ENCODE measurements around the gene SERPINA10.

Gene SERPINA10

DNA sequence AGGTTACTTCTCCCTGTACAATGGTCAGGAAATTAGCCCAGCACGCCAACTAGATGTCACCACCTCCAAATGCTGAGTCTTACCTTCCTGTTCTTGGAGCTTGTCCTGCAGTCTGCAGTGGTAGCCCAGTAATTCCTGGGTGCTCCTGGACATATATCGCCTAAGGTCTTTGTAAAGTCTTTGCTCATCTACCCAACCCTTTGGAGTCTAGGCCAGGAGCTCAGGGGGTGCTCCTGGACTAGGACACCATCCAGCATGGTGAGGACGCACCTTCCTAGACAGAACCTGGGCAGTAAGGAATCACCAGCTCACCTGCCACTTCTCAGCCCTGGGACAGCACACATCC, 569 bp downstream of the SERPINA10 start:
- Histone ChIP-seq H3K4me3 (ENCODE audit: severe bottlenecking) (no peak overlapping the region), H3K9me3 (ENCODE audit: severe bottlenecking) (no peaks in the 10 kb centered on the region), H3K36me3 (ENCODE audit: low read depth) (no peaks in the 10 kb centered on the region), H3K4me1 (ENCODE audit: insufficient read depth, poor library complexity, severe bottlenecking) (no peaks in the 10 kb centered on the region), H3K27me3 (ENCODE audit: insufficient read depth, poor library complexity, severe bottlenecking) (no peaks in the 10 kb centered on the region), H3K27ac (ENCODE audit: poor library complexity, severe bottlenecking) (no peak overlapping the region)
- TF ChIP-seq, protein P1, sequence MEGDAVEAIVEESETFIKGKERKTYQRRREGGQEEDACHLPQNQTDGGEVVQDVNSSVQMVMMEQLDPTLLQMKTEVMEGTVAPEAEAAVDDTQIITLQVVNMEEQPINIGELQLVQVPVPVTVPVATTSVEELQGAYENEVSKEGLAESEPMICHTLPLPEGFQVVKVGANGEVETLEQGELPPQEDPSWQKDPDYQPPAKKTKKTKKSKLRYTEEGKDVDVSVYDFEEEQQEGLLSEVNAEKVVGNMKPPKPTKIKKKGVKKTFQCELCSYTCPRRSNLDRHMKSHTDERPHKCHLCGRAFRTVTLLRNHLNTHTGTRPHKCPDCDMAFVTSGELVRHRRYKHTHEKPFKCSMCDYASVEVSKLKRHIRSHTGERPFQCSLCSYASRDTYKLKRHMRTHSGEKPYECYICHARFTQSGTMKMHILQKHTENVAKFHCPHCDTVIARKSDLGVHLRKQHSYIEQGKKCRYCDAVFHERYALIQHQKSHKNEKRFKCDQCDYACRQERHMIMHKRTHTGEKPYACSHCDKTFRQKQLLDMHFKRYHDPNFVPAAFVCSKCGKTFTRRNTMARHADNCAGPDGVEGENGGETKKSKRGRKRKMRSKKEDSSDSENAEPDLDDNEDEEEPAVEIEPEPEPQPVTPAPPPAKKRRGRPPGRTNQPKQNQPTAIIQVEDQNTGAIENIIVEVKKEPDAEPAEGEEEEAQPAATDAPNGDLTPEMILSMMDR (IDR thresholded peaks at IDR 0.05; ENCODE audit: poor library complexity, severe bottlenecking), result no peak
- ATAC-seq (ENCODE audit: low read depth), result no peak
- DNase-seq (ENCODE audit: low spot score), result no peak

DNA sequence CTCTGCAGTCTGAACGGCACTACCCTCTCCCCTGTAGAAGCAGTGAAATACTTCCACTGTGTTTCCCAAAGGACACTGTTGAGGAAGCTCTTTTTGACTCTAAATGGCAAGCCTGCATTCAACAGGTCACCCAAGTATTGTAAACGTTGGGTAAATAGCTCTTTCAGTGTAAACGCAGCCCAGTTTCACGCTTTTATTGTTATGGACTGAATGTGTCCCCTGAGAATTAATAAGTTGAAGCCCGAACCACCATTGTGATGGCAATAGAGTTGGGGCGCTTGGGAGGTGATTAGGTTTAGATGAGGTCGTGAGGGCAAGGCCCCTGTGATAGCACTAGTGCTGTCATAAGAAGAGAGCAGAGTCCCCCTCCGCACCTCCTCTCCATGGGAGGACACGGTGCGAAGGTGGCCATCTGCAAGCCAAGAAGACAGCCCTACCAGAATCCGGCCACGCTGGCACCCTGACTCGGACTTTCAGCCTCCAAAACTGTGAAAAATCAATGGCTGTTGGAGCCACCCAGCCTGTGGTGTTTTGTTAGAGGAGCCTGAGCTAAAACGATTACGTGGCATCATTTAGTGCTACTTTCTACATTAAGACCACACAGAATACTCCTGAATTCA, 1.1 kb downstream of the SERPINA10 start:
- Histone ChIP-seq H3K4me1 (ENCODE audit: insufficient read depth, poor library complexity, severe bottlenecking) (no peaks in the 10 kb centered on the region), H3K9me3 (ENCODE audit: severe bottlenecking) (no peaks in the 10 kb centered on the region), H3K4me3 (ENCODE audit: severe bottlenecking) (no peak overlapping the region), H3K27ac (ENCODE audit: poor library complexity, severe bottlenecking) (no peak overlapping the region), H3K27me3 (ENCODE audit: insufficient read depth, poor library complexity, severe bottlenecking) (no peaks in the 10 kb centered on the region), H3K36me3 (ENCODE audit: low read depth) (no peaks in the 10 kb centered on the region)
- ATAC-seq (ENCODE audit: low read depth), result no peak
- DNase-seq (ENCODE audit: low spot score), result no peak
- TF ChIP-seq, protein P1 (IDR thresholded peaks at IDR 0.05; ENCODE audit: poor library complexity, severe bottlenecking), result no peak

DNA sequence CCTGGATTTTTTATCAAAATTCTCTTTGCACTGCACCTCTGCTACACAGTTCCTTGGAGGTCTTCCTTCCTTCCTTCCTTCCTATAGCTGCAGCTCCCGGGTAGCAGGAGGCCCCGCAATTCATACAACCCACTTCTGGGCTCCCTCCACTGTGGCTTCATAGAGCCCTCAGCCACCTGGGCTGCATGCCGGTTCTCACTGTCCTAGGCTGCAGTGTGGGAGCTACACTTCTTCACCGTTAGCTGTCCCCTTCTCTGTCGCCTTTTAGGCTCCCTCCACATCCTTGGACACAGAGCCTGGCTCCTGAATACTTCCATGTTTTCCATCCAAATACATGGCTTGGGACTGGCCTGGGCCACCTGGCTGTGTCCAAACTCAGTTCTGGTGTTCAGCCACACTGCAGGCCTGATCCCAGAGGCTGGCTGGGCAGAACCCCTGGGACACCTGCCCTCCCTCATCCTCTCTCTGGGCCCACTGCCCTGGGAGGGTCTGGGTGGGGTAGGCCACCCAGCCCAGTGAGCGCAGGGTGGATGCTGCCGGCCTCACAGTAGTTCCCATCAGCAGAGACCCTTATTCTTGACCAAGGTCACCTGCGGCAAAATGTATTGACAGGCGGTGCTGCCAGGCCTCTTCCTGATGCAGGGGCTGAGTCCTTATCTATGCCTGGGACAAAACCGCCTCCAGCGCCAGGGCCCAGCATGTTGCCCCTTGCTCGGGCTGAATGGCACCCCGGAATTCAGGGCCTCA, 1.7 kb downstream of the SERPINA10 start:
- H3K4me1 ChIP-seq (ENCODE audit: insufficient read depth, poor library complexity, severe bottlenecking), result no peaks in the 10 kb centered on the region
- ATAC-seq (ENCODE audit: low read depth) (no peak), DNase-seq (ENCODE audit: low spot score) (no peak)
- H3K9me3 ChIP-seq (ENCODE audit: severe bottlenecking), result no peaks in the 10 kb centered on the region
- H3K27me3 ChIP-seq (ENCODE audit: insufficient read depth, poor library complexity, severe bottlenecking), result no peaks in the 10 kb centered on the region
- no peak overlapping the region for H3K27ac ChIP-seq (ENCODE audit: poor library complexity, severe bottlenecking)
- no peak overlapping the region for H3K4me3 ChIP-seq (ENCODE audit: severe bottlenecking)
- TF ChIP-seq, protein P1 (IDR thresholded peaks at IDR 0.05; ENCODE audit: poor library complexity, severe bottlenecking), result no peak
- no peaks in the 10 kb centered on the region for H3K36me3 ChIP-seq (ENCODE audit: low read depth)

DNA sequence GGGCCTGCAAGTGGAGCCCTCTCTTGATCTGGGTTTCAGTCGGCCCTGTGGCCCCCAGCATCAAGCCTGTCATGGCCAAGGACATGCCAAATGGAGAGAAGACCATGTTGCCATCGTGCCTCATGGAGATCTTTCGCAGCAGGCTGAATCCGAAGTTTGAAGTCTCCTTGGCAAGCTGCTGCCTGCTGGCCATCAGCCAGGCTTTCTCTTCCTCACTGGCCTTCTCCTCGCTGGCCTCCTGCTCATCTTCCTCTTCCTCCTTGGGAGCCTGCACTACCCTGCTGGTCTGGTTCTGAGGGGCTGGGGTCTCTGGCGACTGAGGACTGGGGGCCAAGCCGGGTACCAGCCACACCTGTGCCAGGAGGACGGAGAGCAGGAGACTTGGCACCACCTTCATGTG, 2.9 kb downstream of the SERPINA10 start:
- H3K9me3 ChIP-seq (ENCODE audit: severe bottlenecking), result no peaks in the 10 kb centered on the region
- TF ChIP-seq, protein P1 (IDR thresholded peaks at IDR 0.05; ENCODE audit: poor library complexity, severe bottlenecking), result no peak

More for the DNA sequence above, 2.9 kb downstream of the SERPINA10 start:
- H3K4me3 ChIP-seq (ENCODE audit: severe bottlenecking), result no peak overlapping the region
- DNase-seq (ENCODE audit: low spot score) (no peak), ATAC-seq (ENCODE audit: low read depth) (no peak)
- H3K4me1 ChIP-seq (ENCODE audit: insufficient read depth, poor library complexity, severe bottlenecking), result no peaks in the 10 kb centered on the region
- H3K27ac ChIP-seq (ENCODE audit: poor library complexity, severe bottlenecking), result no peak overlapping the region
- no peaks in the 10 kb centered on the region for H3K36me3 ChIP-seq (ENCODE audit: low read depth)
- no peaks in the 10 kb centered on the region for H3K27me3 ChIP-seq (ENCODE audit: insufficient read depth, poor library complexity, severe bottlenecking)
